Sigmoid colon (tissue), 7 donors: Measurements from ENCODE around the gene CYP27A1. TPM values are rescaled to one million over a fixed set of nuclear protein-coding genes. Genes with fewer than 3 reads are reported as not detected.

ENCODE experiments used
- DNase-seq: peaks from one replicate; pipeline ENCODE4 v3.0.0-alpha.2; 2019
- H3K27ac ChIP-seq, 4 donors: fragments of 200-600 bp; sonication (generic); one replicate each; pipeline ENCODE4 v1.5.1; 2016 to 2019; ENCODE audit warnings: mild to moderate bottlenecking in 1 of 4
- H3K27me3 ChIP-seq, 3 donors: fragments of 200-600 bp; sonication (generic); one replicate each; pipeline ENCODE4 v1.5.1; 2019; ENCODE audit warnings: mild to moderate bottlenecking in 1 of 3
- H3K36me3 ChIP-seq, 4 donors: fragments of 200-600 bp; sonication (generic); one replicate each; pipeline ENCODE4 v1.5.1; 2016 to 2019
- H3K4me1 ChIP-seq, 4 donors: fragments of 200-600 bp; sonication (generic); one replicate each; pipeline ENCODE4 v1.5.1; 2017 to 2019
- H3K4me3 ChIP-seq, 4 donors: fragments of 200-600 bp; sonication (generic); one replicate each; pipeline ENCODE4 v1.5.1; 2017 to 2019; ENCODE audit warnings: mild to moderate bottlenecking in 2 of 4, moderate library complexity in 1 of 4
- H3K9me3 ChIP-seq, 4 donors: fragments of 200-600 bp in 3 of 4; sonication (generic) in 3 of 4; one replicate each; pipeline versions ENCODE4 v1.5.1 to v1.6.1; 2013 to 2019
- CTCF ChIP-seq, 4 experiments: fragments of 450-650 bp in 3 of 4; fragments of 200-600 bp in 1 of 4; IDR thresholded peaks; one replicate each; pipeline ENCODE4 v1.5.1; 2016 to 2019; ENCODE audit warnings: antibody characterized with exemption in 4 of 4, mild to moderate bottlenecking in 3 of 4, moderate library complexity in 2 of 4
- EP300 ChIP-seq, 4 donors: sonication (generic); formaldehyde crosslinking; IDR thresholded peaks; one replicate each; pipeline ENCODE4 v1.6.1; 2017; ENCODE audit warnings: antibody characterized with exemption in 4 of 4
- POLR2A ChIP-seq, 2 donors: fragments of 450-650 bp; IDR thresholded peaks; one replicate each; pipeline ENCODE4 v1.6.1; 2016; ENCODE audit warnings: antibody characterized with exemption in 2 of 2, mild to moderate bottlenecking in 2 of 2, moderate library complexity in 2 of 2
- POLR2AphosphoS5 ChIP-seq, 4 donors: sonication (generic); formaldehyde crosslinking; IDR thresholded peaks; one replicate each; pipeline ENCODE4 v1.6.1; 2017; ENCODE audit warnings: antibody characterized with exemption in 4 of 4
- WGBS, 2 donors: extraction: QIAGEN DNeasy Blood & Tissue Kit; methylation state at CpG; one replicate each; pipeline ENCODE4 v1.1.7; 2013; 5-methylcytosine and 5-hydroxymethylcytosine counted together
- intact Hi-C: fragments of 100-400 bp; cut with DNase I; formaldehyde crosslinking; loops from one replicate; pipeline ENCODE4 v1.15.1; 2023
- polyA plus RNA-seq, 3 donors: library from polyadenylated mRNA; stranded (reverse); fragments of 200-250 nt; gene quantifications; one replicate each; pipeline ENCODE4 v1.2.3, GENCODE V29; 2013
- total RNA-seq, 4 donors: library from RNA; depleted of rRNA; stranded (reverse); fragments of >200 nt; gene quantifications; one replicate each; pipeline ENCODE4 v1.1.0, GENCODE V29; 2016
- donor health status: healthy with polysubstance abuse.
- donor health status: Bipolar disorder and iron deficiency.
- donor health status: healthy.

CYP27A1 gene
- total and polyA plus RNA-seq, 7 donors: 13.5 to 30.1 (median 21.9) TPM

GRCh38 chr2:218831378-218831990 is 49.5 kb downstream of the CYP27A1 start, which contains the start of gene PRKAG3:
PRKAG3 (minus strand) TSS chr2:218831803.
- peaks cover 3 to 33% (median 4%) of the 10 kb centered on the region in 3 donors for H3K27me3 ChIP-seq
- intact Hi-C loops: no loop called here

GRCh38 chr2:218832081-218832480 is 50.1 kb downstream of the CYP27A1 start:
- H3K27ac ChIP-seq: peak overlapping the region in 1 of 4 donors; percentile 57

More at GRCh38 chr2:218831378-218831990, 49.5 kb downstream of the CYP27A1 start, which contains the start of gene PRKAG3:
- Histone ChIP-seq H3K4me1 (no peaks in the 10 kb centered on the region), H3K27ac (peak within 1 kb of the TSS in 1 of 4 donors; percentile 57), H3K4me3 (no peak within 1 kb of the TSS), H3K36me3 (no peaks in the 10 kb centered on the region), H3K9me3 (no peaks in the 10 kb centered on the region)
- 79% methylated on average over 18 of the region's 18 CpGs for WGBS, 2 donors
- DNase-seq: no peak
- no peak for TF ChIP-seq POLR2A (IDR thresholded peaks at IDR 0.05)

GRCh38 chr2:218832520-218832919 is 50.6 kb downstream of the CYP27A1 start:
- Histone ChIP-seq H3K4me3 (no peak overlapping the region), H3K4me1 (no peaks in the 10 kb centered on the region), H3K36me3 (no peaks in the 10 kb centered on the region), H3K27ac (peak overlapping the region in 1 of 4 donors; percentile 57), H3K9me3 (no peaks in the 10 kb centered on the region), H3K27me3 (peaks cover 3 to 33% (median 4%) of the 10 kb centered on the region in 3 donors)
- TF ChIP-seq POLR2AphosphoS5 (IDR thresholded peaks at IDR 0.05) (no peak), POLR2A (IDR thresholded peaks at IDR 0.05) (no peak), EP300 (IDR thresholded peaks at IDR 0.05) (no peak), CTCF (IDR thresholded peaks at IDR 0.05) (no peak)
- 59 to 77% methylated on average over 3 of the region's 3 CpGs for WGBS, 2 donors
- DNase-seq: no peak
- intact Hi-C loops: no loop called here

More at GRCh38 chr2:218832081-218832480, 50.1 kb downstream of the CYP27A1 start:
- intact Hi-C loops: no loop called here
- H3K36me3 ChIP-seq: no peaks in the 10 kb centered on the region
- no peak for DNase-seq
- no peak for TF ChIP-seq CTCF (IDR thresholded peaks at IDR 0.05)
- no peak for TF ChIP-seq POLR2A (IDR thresholded peaks at IDR 0.05)
- TF ChIP-seq POLR2AphosphoS5 (IDR thresholded peaks at IDR 0.05): no peak
- TF ChIP-seq EP300 (IDR thresholded peaks at IDR 0.05): no peak
- peaks cover 3 to 33% (median 4%) of the 10 kb centered on the region in 3 donors for H3K27me3 ChIP-seq
- H3K4me1 ChIP-seq: no peaks in the 10 kb centered on the region
- H3K9me3 ChIP-seq: no peaks in the 10 kb centered on the region
- H3K4me3 ChIP-seq: no peak overlapping the region
- 66 to 86% methylated on average over 3 of the region's 3 CpGs for WGBS, 2 donors

- WGBS, 2 donors: 75 to 83% methylated on average over 4 of the region's 4 CpGs
- DNase-seq: peak; percentile 8
- Histone ChIP-seq H3K27me3 (peaks cover 3 to 33% (median 4%) of the 10 kb centered on the region in 3 donors), H3K27ac (no peak overlapping the region), H3K36me3 (no peaks in the 10 kb centered on the region), H3K4me3 (no peak overlapping the region), H3K9me3 (no peaks in the 10 kb centered on the region), H3K4me1 (no peaks in the 10 kb centered on the region)
- TF ChIP-seq EP300 (IDR thresholded peaks at IDR 0.05) (no peak), POLR2A (IDR thresholded peaks at IDR 0.05) (no peak), CTCF (IDR thresholded peaks at IDR 0.05) (no peak), POLR2AphosphoS5 (IDR thresholded peaks at IDR 0.05) (no peak)
- intact Hi-C loops: no loop called here
These were observed 51.2 kb downstream of the CYP27A1 start for GRCh38 chr2:218833023-218833609.

- peak; percentile 18 for DNase-seq
- intact Hi-C loops: no loop called here
These were observed 52.7 kb downstream of the CYP27A1 start for GRCh38 chr2:218834685-218835084.

More at GRCh38 chr2:218834685-218835084, 52.7 kb downstream of the CYP27A1 start:
- Histone ChIP-seq H3K9me3 (no peaks in the 10 kb centered on the region), H3K27me3 (peaks cover 3 to 32% (median 4%) of the 10 kb centered on the region in 3 donors), H3K27ac (no peak overlapping the region), H3K36me3 (no peaks in the 10 kb centered on the region), H3K4me3 (no peak overlapping the region), H3K4me1 (no peaks in the 10 kb centered on the region)
- TF ChIP-seq POLR2A (IDR thresholded peaks at IDR 0.05) (no peak), CTCF (IDR thresholded peaks at IDR 0.05) (no peak), EP300 (IDR thresholded peaks at IDR 0.05) (no peak), POLR2AphosphoS5 (IDR thresholded peaks at IDR 0.05) (no peak)
- 67 to 70% methylated on average over 4 of the region's 4 CpGs for WGBS, 2 donors
